Stimulated activated CD4-positive, alpha-beta T cell treated with anti-CD3 and anti-CD28 coated beads, TNF-alpha, amount 100 ng/mL, for 4 hours (primary cell): ENCODE measurements around the gene UFD1.

Experiments used
- DNase-seq, 3 experiments: peaks; one replicate each; pipeline ENCODE4 v3.0.0-alpha.2; 2020; ENCODE audit warnings: low read depth in 3 of 3

Gene UFD1

DNA sequence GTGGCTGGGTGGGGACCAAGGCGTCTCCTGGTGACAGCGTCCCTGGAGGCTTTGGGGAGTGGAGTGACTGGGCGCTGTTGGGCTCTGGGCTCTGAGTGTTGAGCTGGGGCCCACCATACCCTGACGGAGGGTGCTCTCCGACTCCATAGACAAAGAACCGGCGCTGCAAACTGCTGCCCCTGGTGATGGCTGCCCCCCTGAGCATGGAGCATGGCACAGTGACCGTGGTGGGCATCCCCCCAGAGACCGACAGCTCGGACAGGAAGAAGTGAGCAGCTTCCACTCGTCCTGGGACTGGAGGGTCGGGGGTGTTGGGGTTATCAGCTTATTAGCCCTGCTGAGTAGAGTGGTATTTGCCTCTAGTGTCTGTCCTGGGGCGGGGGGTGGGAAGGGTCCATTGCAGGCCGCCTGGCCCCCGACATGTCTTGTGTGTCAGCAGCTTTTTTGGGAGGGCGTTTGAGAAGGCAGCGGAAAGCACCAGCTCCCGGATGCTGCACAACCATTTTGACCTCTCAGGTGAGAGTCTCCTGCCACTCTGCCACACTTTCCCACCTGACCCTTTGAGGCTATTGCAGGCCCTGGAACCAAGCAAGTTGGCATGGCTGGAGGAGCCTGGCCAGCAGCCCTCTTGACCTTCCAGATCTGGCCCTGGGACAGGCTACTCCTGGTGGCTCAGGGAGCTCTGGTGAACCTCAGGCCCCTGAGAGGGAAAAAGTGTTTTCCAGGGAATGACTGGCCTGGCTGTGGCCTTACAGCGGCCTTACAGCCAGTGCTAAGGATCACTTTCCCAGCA lies 37.6 kb upstream of the UFD1 start:
- DNase-seq: no peak

DNA sequence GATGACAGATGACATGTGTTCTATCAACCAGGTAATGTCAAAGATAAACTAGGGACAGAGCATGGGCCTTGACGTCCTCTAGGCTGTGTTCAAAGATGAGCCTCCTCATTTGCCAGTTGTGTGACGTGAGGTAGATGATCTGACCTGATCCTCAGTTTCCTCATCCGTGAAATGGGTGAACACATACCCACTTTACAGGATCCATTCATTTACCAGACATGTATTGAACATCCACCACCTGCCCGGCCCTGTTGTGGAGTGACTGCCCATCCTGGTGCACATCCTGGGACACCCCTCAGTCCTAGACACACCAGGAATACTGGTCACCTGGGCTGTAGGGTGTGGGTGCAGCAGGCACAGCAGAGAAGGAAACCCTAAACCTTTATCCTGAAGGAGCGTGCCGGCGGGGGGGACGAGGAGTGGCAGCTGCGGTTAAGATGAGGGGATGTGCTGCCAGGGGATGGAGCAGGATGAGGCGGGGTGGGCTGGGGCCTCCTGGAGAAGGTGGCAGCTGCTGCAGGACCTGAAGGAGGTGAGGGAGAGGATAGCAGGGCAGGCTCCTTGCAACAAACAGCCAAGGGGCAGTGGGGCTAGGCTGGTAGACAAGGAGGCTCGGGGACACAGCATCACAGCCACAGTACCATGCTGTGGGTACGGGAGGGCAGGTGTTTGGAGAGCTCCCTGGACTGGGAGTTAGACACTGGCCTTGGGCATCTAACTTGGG lies 36.8 kb upstream of the UFD1 start:
- DNase-seq: no peak

DNA sequence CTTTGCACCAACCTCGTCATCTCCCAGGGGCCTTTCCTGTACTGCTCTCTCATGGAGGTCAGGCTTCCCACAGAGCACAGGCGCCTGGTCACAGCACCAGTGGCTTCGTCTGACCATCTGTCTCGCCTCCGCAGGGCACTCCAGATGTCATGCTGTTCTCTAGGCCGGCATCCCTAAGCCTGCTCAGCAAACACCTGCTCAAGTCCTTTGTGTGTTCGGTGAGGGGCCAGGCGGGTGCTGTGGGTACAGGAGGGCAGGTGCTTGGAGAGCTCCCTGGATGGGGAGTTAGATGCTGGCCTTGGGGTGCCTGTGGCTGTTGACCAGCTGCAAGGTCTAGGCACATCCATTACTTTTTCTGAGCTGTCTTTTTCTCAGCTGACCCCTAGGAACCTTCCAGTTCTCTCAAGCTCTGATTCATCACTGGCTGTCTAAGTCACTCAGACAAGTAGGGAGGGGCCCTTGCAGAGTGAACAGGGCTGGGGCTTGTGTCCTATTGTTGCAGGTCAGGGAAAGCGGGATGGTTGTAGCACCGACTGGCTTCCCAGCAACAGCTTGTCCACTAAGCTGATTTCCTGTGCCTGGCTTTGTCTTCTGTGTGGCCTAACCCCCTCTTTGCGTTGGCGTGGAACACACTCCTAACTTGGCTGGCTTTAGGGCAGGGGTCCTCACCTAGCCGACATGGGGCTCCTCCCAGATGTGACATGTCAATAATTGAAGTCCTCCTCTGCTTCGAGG lies 36.0 kb upstream of the UFD1 start:
- no peak for DNase-seq

DNA sequence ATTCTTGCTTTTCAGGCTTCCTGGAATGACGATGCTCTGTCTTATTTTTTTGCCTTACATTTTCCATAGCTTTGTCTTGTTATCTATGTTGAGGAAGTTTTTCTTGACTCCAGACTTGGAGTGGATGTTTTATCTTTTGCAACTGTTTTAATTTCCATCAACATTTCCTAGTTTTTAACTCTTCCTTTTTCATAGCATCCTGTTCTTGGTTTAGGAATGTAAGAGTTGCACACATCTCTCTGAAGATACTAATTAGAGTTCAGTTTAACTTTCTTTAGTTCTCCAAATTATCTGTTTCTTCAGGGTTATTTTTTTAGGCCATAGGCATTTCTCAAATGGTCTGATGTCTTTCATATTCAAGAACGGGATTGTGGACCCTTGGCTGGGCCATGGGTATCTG lies 34.8 kb upstream of the UFD1 start:
- DNase-seq: no peak

DNA sequence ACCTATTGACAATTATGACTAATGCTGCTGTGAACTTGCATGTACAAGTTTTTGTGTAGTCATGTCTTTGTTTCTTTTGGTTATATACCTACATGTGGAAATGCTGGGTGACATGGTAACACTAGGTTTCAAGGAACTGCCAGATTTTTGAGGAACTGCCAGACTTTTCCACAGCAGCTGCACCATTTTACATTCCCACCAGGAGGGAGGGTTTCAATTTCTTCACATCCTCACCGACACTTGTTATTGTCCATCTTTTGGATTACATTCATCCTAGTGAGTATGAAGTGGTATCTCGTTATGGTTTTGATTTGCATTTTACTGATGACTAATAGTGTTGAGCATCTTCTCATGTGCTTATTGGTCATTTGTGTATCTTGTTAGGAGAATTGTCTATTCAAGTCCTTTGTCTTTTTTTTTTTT lies 31.9 kb upstream of the UFD1 start:
- no peak for DNase-seq

DNA sequence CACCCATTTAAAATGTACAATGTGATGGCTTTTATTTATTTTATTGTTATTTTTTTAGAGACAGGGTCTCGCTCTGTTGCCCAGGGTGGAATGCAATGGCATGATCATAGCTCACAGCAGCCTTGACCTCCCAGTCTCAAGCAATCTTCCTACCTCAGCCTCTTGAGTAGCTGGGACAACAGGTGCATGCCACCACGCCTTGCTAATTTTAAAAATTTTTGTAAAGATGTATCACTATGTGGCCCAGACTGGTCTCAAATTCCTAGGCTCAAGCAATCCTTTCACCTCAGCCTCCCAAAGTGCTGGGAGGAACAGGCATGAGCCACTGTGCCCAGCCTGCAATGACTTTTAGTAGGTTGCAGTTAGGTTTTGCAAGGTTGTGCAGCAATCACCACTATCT lies 30.9 kb upstream of the UFD1 start:
- no peak for DNase-seq

DNA sequence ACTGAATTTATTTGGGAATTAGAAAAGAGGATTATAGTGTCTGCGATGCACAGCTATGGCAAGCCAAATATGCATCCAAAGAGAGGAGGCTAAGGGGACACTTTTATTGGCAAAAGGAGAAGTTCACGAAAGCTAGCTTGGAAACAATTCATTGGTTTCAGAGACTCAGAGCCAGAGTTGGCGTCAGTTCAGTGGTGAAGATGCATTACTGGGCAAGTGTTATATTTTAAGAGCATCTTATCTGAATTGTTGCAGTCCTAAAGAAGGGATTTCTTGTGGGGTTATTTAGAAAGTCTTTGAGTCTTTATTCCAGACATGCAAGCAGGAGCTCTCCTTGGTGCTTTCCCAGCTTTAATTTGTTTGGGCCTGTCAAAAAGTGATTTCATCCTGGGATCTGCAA lies 30.2 kb upstream of the UFD1 start:
- no peak for DNase-seq

DNA sequence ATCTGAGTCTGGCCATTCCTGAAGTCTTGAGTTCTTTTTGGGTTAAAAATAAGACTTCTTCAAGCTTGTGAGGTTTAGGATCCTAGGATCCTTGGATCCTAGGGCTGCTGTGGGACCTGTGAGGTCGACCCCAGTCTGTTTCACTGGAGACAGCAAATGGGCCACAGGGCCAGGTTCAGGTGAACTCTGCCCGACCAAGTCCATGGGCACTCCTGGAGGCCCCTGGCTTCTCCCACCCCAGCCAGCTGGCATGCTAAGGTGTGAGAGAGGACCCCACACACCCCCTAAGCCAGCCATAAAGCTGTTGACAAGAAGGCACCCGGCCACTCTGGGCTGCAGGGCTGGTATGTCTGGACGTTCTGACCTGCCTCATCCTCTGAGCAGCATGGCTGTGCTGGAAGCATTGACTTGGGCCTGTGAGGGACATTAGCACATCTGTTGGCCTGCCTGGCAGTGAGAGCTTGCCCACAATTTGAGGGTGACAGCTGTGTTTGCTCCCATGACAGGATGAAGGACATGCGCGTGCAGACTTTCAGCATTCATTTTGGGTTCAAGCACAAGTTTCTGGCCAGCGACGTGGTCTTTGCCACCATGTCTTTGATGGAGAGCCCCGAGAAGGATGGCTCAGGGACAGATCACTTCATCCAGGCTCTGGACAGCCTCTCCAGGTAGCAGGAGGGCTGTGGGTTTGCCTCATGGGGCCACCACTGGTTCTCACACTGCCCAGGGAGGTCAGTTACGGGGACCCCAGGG lies 29.2 kb upstream of the UFD1 start:
- no peak for DNase-seq

DNA sequence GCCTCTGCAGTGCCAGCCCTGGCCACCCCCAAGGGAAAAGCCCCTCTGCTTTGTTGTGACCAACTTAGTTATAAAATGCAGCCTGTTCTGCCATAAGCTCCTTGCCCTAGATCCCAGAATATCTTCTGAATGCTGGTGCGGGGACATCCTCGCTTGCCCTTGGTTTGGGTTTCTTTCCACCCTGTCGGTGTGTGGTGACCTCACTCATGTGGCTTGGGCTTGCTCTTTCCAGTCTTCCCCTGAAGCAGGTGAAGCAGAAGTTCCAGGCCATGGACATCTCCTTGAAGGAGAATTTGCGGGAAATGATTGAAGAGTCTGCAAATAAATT lies 28.5 kb upstream of the UFD1 start:
- no peak for DNase-seq

- no peak for DNase-seq
These were observed 27.2 kb upstream of the UFD1 start for GRCh38 chr22:19506212-19506611.

DNA sequence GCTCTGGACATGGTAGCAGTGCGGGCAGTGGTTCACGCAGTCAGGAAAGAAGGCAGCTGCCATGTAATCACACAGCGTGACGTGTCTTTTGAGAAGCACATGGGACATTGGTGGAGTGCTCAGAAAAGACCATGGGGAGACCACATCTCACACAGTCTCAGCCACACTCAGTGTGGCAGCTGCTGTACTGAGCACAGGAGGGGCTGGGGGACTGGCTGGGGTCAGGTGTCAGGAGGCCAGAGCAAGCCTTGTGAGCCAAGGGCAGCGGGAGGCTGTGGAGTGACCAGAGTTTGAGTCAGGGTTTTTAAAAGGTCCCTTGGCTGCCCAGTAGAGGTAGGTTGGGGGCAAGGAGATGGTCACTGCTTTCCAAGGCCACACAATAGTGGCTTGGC lies 26.7 kb upstream of the UFD1 start:
- no peak for DNase-seq

- DNase-seq: no peak
These were observed 26.1 kb upstream of the UFD1 start for GRCh38 chr22:19504900-19505734.

- no peak for DNase-seq
These were observed 24.9 kb upstream of the UFD1 start for GRCh38 chr22:19503869-19504268.

DNA sequence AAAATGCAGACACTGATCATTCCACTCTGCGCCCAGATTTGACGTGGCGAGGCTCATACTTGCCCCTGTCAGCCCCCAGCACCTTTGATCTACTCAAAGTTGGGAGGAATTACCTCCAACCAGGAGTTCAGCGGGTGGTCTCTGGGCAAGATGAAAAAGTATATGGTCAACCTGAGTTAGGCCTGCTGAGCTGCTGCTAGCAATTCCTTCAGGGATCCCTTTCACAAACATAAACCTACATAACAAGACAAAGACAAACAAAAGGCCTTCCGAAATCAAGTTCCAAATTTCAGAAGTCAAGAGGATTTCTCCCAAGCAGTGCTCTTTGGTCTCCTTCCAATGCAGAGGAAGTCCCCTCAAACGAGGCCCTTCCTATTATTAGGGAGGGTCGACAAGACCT lies 24.4 kb upstream of the UFD1 start:
- no peak for DNase-seq

- no peak for DNase-seq
These were observed 23.0 kb upstream of the UFD1 start for GRCh38 chr22:19501897-19502447.

DNA sequence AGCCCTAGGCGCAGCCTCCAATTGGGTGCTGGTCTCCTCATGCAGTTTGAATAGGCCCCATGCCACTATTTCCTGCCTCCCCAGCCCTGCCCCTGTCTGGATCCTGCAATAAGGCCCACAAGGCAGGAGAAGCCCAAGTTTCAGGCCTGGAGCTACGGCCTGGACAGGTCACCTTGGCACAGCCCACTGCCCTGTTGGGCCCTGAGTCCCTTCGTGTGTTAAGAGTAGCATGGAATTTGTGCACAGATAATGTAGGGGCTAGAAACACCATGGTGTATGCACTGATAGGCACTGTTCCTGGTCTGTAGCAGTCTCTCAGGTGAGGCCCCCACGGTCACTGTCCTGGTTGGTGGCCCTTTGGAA lies 20.9 kb upstream of the UFD1 start:
- DNase-seq: no peak

DNA sequence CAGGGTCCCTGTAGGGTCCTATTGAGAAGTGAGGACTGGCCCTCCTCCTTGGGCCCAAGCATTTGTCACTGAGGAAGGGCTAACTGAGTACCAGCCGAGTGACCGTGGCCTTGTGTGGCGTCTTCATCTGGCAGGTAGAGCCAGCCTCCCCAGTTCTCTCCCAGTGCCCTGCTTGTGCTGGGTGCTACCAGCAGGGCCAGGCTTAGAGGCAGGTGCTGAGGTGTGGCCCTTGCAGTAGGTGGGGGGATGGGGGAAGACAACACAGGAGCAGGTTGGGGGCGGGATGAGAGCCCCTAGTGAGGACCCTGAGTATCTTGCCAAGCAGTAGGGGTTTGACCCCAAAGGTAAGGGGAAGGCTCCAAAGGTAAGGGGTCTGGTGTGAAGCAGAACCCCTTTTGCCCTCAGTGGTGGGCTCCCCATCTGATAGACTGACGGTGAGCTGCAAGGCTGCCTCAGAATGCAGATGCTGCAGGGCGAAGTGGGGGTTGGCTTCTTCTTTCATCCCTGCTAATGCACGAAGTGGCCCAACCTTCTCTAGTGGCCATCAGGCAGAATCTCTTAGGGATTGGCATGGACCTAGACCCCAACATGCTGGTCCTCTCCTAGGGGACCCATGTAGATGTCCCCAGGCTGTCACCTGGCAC lies 20.4 kb upstream of the UFD1 start:
- no peak for DNase-seq

DNA sequence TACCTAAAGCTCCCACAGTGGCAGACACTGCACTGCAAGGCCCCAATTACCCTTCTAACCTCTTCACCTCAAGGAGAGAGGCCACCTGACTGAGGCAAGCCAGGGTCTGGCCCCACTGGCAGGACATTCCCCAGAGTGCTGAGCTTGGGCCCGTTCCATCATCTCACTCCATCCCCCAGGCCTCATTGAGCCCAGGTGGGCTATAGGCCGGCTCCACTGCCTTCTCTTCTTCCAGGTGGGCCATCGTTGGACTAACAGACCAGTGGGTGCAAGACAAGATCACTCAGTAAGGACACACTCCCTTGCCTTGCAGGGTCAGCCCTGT lies 19.8 kb upstream of the UFD1 start:
- DNase-seq: no peak

- DNase-seq: no peak
These were observed 19.3 kb upstream of the UFD1 start for GRCh38 chr22:19498154-19498865.

- no peak for DNase-seq
These were observed 18.3 kb upstream of the UFD1 start for GRCh38 chr22:19497245-19497644.
